Measurements from ENCODE around the gene ZFP91.

- TF ChIP-seq GATA2 (IDR thresholded peaks at IDR 0.05; ENCODE audit: low read depth, low read length): no peak
- TF ChIP-seq GATA3 (IDR thresholded peaks at IDR 0.05; ENCODE audit: low read depth, low read length): no peak
These were observed 69.0 kb downstream of the ZFP91 start for GRCh38 chr11:58647866-58648265.
